OCI-LY7 (cell line): Measurements from ENCODE around the gene ZNF723. TPM values are rescaled to one million over a fixed set of nuclear protein-coding genes. Genes with fewer than 3 reads are reported as not detected.
"Not testable (repeated sequence)": the region's sequence is repeated elsewhere in the genome, so short reads cannot be mapped to it uniquely, and the experiment has no call there.

Experiments used
- BruUV-seq: library from RNA; stranded (reverse); fragments of 400-500 nt; replicated peaks from 2 replicates; lab custom pipeline; 2021; lab: Mats Ljungman, UMichigan
- CTCF ChIA-PET: fragments of 300-600 bp; sonication (Branson Sonifier 250); formaldehyde crosslinking; loops from one replicate; lab custom pipeline; 2022; ENCODE audit warnings: antibody characterized with exemption; ENCODE audit not compliant: unreplicated experiment; lab: Charles Lee
- POLR2A ChIA-PET: fragments of 300-600 bp; sonication (Branson Sonifier 250); formaldehyde crosslinking; loops from one replicate; lab custom pipeline; 2022; ENCODE audit warnings: antibody characterized with exemption; lab: Charles Lee
- DNase-seq: peaks from one replicate; pipeline ENCODE4 v3.0.0-alpha.2; 2015; ENCODE audit warnings: low spot score
- H2AFZ ChIP-seq: fragments of 200-600 bp; sonication (generic), shearing (Covaris generic); 2 replicates; pipeline ENCODE4 v1.6.1; 2014; ENCODE audit warnings: mild to moderate bottlenecking, antibody characterized with exemption, low read length, moderate library complexity
- H3K27ac ChIP-seq: fragments of 200-600 bp; sonication (generic); 2 replicates; pipeline ENCODE4 v1.5.1; 2014; ENCODE audit warnings: mixed run types, low read depth, mild to moderate bottlenecking, moderate library complexity, low read length, inconsistent platforms; ENCODE audit not compliant: poor library complexity, severe bottlenecking
- H3K36me3 ChIP-seq: fragments of 200-600 bp; sonication (generic); 2 replicates; pipeline ENCODE4 v1.6.1; 2014; ENCODE audit warnings: mild to moderate bottlenecking, antibody characterized with exemption, low read length, moderate library complexity, mixed read lengths; ENCODE audit not compliant: insufficient read depth
- H3K4me1 ChIP-seq: fragments of 200-600 bp; sonication (generic); 2 replicates; pipeline ENCODE4 v1.5.1; 2014; ENCODE audit warnings: mild to moderate bottlenecking, low read length; ENCODE audit not compliant: insufficient read depth, poor library complexity, severe bottlenecking
- H3K4me2 ChIP-seq: fragments of 200-600 bp; sonication (generic); 2 replicates; pipeline ENCODE4 v1.6.1; 2014; ENCODE audit warnings: mild to moderate bottlenecking, low read length
- H3K4me3 ChIP-seq: fragments of 200-600 bp; sonication (generic); 2 replicates; pipeline ENCODE4 v1.5.1; 2014; ENCODE audit warnings: mild to moderate bottlenecking, low read depth, low read length; ENCODE audit not compliant: poor library complexity, severe bottlenecking
- H3K79me2 ChIP-seq: fragments of 200-600 bp; sonication (generic); 2 replicates; pipeline ENCODE4 v1.6.1; 2016; ENCODE audit warnings: low read depth, mild to moderate bottlenecking, low read length, moderate library complexity, mixed read lengths; ENCODE audit not compliant: insufficient read depth
- H3K9me2 ChIP-seq: fragments of 200-600 bp; sonication (generic); 2 replicates; pipeline ENCODE4 v1.6.1; 2016; ENCODE audit warnings: mild to moderate bottlenecking, low read length, mixed read lengths; ENCODE audit not compliant: insufficient read depth
- H3K9me3 ChIP-seq: fragments of 200-600 bp; sonication (generic); 2 replicates; pipeline ENCODE4 v1.6.1; 2014; ENCODE audit warnings: mild to moderate bottlenecking, mixed run types, low read length, mixed read lengths
- H4K20me1 ChIP-seq: fragments of 200-600 bp; sonication (generic); 2 replicates; pipeline ENCODE4 v1.6.1; 2014; ENCODE audit warnings: mild to moderate bottlenecking, antibody characterized with exemption, low read length, moderate library complexity, mixed read lengths; ENCODE audit not compliant: insufficient read depth
- EZH2phosphoT487 ChIP-seq: fragments of 200-600 bp; sonication (generic); IDR thresholded peaks from 2 replicates; pipeline ENCODE4 v1.6.1; 2018; ENCODE audit warnings: low read depth, borderline replicate concordance, mild to moderate bottlenecking, mixed run types, antibody characterized with exemption, low read length, moderate library complexity, mixed read lengths
- intact Hi-C: fragments of 100-400 bp; cut with micrococcal nuclease; formaldehyde crosslinking; loops from one replicate; pipeline ENCODE4 v1.10.0; 2022; ENCODE audit not compliant: unreplicated experiment
- total RNA-seq, 2 experiments: library from RNA; depleted of rRNA in 1 of 2; stranded (reverse); fragments of >200 nt in 1 of 2; shearing (Covaris generic) in 1 of 2; gene quantifications; 2 replicates each; pipeline ENCODE4 v1.2.3, GENCODE V29; 2014 to 2022
- TF ChIP-seq, protein P1 (sequence below): fragments of 200-600 bp; sonication (generic); conservative IDR thresholded peaks from 2 replicates; pipeline ENCODE4 v1.5.1; 2014; ENCODE audit warnings: mild to moderate bottlenecking, antibody characterized with exemption, low read length, moderate library complexity, mixed read lengths

ZNF723 gene
- total RNA-seq, 2 experiments from 2014 or later = not detected

DNA sequence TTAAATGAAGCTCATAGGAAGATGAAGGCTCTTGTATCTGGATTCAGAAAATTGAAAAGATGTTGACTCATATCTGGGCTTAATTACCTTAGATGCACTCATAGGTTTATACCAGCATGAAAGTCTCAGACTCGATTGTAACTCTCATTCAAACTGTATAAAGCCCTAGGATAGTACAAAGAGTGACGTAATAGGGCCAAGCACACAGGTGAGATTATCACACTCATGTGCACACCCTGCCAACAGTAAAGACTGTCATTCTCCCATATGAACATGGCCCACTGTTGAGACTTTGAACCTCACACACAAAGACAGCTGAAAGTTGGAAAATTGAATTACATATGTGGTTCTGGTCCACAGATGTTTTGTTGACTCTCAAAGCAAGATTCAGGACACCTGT, 18.0 kb upstream of the ZNF723 start:
- H3K4me1 ChIP-seq = no peaks in the 10 kb centered on the region
- TF ChIP-seq, protein P1, sequence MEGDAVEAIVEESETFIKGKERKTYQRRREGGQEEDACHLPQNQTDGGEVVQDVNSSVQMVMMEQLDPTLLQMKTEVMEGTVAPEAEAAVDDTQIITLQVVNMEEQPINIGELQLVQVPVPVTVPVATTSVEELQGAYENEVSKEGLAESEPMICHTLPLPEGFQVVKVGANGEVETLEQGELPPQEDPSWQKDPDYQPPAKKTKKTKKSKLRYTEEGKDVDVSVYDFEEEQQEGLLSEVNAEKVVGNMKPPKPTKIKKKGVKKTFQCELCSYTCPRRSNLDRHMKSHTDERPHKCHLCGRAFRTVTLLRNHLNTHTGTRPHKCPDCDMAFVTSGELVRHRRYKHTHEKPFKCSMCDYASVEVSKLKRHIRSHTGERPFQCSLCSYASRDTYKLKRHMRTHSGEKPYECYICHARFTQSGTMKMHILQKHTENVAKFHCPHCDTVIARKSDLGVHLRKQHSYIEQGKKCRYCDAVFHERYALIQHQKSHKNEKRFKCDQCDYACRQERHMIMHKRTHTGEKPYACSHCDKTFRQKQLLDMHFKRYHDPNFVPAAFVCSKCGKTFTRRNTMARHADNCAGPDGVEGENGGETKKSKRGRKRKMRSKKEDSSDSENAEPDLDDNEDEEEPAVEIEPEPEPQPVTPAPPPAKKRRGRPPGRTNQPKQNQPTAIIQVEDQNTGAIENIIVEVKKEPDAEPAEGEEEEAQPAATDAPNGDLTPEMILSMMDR = no peak
- TF ChIP-seq EZH2phosphoT487 = no peak
- DNase-seq = no peak
- H3K9me3 ChIP-seq = no peaks in the 10 kb centered on the region
- BruUV-seq = no TSS peak
- no peak overlapping the region for H3K4me2 ChIP-seq
- H3K36me3 ChIP-seq = no peaks in the 10 kb centered on the region
- H4K20me1 ChIP-seq = no peaks in the 10 kb centered on the region
- no peaks in the 10 kb centered on the region for H3K9me2 ChIP-seq
- H3K79me2 ChIP-seq = no peaks in the 10 kb centered on the region
- intact Hi-C loops = no loop called here
- ChIA-PET CTCF (no interaction called here), POLR2A (no interaction called here)
- no peak overlapping the region for H3K4me3 ChIP-seq
- no peak overlapping the region for H2AFZ ChIP-seq
- H3K27ac ChIP-seq = no peak overlapping the region

DNA sequence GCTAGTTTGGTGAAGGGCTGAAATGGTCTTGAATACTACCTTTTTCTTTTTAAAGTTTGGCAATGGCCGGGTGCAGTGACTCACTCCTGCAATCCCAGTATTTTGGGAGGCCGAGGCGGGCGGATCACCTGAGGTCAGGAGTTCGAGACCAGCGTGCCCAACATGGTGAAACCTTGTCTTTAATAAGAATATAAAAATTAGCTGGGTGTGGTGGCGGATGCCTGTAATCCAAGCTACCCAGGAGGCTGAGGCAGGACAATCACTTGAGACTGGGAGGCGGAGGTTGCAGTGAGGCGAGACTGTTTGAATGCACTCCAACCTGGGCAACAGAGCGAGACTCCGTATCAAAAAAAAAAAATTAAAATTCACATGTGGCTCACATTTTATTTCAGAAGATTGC, 880 bp upstream of the ZNF723 start:
- Histone ChIP-seq H3K9me2 (no peaks in the 10 kb centered on the region), H3K36me3 (no peaks in the 10 kb centered on the region), H3K4me1 (no peaks in the 10 kb centered on the region), H2AFZ (no peak overlapping the region), H3K9me3 (no peaks in the 10 kb centered on the region), H3K4me2 (no peak overlapping the region), H3K27ac (no peak overlapping the region), H3K4me3 (no peak overlapping the region), H3K79me2 (no peaks in the 10 kb centered on the region), H4K20me1 (no peaks in the 10 kb centered on the region)
- intact Hi-C loops = no loop called here
- no peak for DNase-seq
- CTCF ChIA-PET = no interaction called here
- POLR2A ChIA-PET = no interaction called here
- no TSS peak for BruUV-seq
- TF ChIP-seq, protein P1 = no peak
- TF ChIP-seq EZH2phosphoT487 = no peak

DNA sequence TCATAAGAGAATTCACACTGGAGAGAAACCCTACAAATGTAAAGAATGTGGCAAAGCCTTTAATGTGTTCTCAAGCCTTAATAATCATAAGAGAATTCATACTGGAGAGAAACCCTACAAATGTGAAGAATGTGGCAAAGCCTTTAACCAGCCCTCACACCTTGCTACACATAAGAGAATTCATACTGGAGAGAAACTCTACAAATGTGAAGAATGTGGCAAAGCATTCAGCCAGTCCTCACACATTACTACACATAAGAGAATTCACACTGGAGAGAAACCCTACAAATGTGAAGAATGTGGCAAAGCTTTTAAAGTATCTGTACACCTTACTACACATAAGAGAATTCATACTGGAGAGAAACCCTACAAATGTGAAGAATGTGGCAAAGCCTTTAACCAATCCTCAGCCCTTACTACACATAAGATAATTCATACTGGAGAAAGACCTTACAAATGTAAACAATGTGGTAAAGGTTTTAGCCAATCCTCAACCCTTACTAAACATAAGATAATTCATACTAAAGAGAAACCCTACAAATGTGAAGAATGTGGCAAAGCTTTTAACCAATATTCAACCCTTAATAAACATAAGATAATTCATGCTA, 25.7 kb downstream of the ZNF723 start:
- H3K27ac ChIP-seq, DNase-seq, POLR2A ChIA-PET, BruUV-seq, H3K79me2 ChIP-seq, H2AFZ ChIP-seq, H3K4me3 ChIP-seq, H3K9me2 ChIP-seq, CTCF ChIA-PET, H3K4me2 ChIP-seq, intact Hi-C loops, H3K36me3 ChIP-seq, H4K20me1 ChIP-seq, H3K4me1 ChIP-seq: not testable (repeated sequence)
- peaks cover 17% of the 10 kb centered on the region for H3K9me3 ChIP-seq
